Stimulated activated CD8-positive, alpha-beta memory T cell treated with anti-CD3 and anti-CD28 coated beads, Interleukin-7, amount 100 ng/mL, for 48 hours (primary cell): ENCODE results near the gene DDIT4L.
"Not testable (repeated sequence)": the region's sequence is repeated elsewhere in the genome, so short reads cannot be mapped to it uniquely, and the experiment has no call there.

ENCODE experiments used
- DNase-seq, 2 donors: peaks; one replicate each; pipeline ENCODE4 v3.0.0-alpha.2; 2020; ENCODE audit warnings: low read depth in 1 of 2; ENCODE audit errors: extremely low read depth in 1 of 2

Gene DDIT4L, protein sequence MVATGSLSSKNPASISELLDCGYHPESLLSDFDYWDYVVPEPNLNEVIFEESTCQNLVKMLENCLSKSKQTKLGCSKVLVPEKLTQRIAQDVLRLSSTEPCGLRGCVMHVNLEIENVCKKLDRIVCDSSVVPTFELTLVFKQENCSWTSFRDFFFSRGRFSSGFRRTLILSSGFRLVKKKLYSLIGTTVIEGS

DNA sequence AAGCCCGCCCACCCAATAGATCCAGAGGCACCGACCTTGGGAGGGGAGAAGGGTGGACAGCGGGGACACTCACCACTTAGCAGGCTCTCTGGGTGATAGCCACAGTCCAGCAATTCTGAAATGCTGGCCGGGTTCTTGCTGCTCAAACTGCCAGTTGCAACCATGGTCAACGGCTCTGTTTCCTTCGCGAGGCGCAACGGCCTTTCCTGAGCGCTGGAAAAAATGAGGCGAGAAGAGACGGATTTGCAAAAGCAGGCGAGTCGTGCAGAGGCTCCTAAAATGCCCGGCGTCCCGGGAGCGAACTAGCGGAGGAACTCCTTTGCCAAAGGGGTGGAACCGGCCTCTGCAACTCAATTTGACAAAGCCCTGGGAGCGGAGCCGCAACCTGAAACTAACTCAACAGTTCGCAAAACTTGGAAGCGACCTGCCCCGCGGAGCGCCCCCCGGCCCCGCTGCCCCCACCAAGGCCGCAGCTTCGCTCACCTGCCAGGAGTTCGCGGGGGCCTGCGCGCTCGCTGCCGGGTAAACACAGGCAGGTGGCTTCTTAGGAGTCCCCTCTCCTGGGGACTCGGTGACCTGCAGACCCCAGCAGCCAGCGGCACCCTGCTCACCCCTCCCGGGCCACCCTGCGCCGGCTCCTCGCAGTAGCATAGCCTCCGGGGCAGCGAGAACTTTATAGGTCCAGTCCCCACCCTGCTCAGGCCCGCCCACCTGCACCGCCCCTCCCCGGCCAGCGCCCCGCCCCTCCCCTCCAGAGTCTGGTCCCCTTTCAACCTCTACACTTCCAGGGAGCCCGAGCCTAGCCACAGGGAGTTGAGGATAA is at the start of gene DDIT4L:
TSS of gene DDIT4L (minus strand) at position 649 of the 823 bp plus-strand sequence. CDS start at position 164, 485 bp downstream.
- no peak for DNase-seq

DNA sequence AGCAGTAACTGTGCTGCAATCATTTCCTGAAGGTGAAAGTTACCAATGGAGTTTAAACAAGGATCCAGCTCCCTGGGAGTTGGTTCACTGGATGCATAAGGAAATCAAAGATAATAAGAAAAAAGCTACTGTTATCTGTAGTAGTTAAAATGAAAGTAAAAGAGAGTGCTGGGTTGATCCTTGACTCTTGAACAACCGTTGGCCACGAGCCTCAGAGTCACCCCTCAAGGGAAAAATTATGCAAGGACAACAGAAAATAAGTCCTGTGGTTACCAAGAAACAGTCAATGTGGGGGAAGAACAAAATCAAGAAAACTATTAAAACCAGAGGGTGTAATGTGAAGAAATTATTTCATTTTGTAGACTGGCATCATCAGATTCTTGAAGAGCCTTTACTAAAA is 49.7 kb upstream of the DDIT4L start:
- no peak for DNase-seq

DNA sequence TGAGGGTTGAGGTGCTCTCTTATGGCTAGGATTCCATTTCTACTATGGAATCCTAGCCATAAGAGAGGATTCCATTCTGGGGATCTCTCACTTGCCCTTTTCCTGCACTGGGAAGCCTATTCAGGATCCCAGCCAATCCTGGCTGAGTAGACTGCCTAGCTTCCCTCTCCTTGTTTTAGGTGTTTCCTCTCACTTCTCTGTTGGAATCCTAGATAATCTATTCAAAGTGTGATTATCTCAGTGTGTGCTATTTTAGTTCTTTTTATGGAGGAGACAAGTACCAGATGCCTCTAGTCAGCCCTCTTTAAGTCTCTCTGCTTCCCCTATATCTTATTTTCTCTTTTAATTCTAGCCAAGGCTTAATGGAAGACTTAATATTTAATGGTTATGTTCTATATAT is 34.5 kb upstream of the DDIT4L start:
- no peak for DNase-seq

DNA sequence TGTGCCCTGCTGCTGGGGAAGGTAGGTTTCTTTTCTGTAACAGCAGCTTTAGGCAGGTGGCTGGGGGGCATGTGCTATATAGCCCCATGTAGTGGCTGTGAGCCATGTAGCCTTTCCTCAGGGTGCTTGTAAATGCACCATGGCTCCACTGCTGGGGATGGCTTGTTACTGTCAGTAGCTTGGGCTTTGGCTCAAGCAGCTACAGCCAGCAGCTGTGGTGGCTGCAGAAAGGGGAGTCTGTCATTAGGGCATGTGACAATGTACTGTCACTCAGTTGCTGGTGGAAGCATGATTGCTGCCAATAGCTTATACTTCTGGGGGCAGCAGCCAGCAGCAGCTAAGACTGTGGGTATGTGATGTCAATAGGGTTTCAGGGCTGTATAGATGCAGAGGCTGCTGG is 33.9 kb upstream of the DDIT4L start:
- DNase-seq: no peak

DNA sequence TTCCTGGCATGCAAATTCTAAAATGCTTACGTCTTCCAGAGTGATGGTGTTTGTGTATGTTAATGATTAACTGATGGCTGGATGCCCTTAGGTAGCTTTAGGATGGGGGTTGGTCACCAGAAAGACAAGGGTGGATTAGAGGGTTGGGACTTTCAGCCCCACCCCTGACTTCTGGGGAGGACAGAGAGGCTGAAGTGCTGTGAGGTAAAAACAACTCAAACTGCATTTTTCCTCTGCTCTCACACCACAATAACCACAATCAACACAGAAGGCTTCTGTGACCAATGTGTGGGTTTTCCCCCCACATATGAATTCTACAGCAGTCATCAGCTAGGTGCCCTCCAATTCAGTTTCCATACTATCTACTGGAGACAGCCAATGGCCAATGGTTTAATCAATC is 18.7 kb upstream of the DDIT4L start:
- no peak for DNase-seq

DNA sequence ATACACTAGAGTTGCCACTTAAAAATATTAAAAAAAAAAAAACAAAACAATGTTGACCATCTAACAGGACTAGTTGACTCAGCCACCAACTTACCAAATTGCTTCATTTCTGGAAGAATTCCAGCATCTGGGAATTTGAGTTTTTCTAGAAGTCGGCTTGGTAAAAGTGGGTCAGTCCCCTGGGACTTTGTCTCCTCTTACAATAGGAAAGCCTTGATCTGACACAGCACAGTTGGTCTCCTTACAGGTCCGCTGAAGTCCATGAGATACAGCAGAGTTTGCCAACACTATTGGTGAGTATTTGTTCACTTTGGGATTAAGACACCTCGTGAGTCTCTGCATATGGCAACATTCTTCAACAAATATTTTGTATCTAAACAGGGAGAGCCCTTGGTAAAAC is 18.2 kb upstream of the DDIT4L start:
- no peak for DNase-seq

DNA sequence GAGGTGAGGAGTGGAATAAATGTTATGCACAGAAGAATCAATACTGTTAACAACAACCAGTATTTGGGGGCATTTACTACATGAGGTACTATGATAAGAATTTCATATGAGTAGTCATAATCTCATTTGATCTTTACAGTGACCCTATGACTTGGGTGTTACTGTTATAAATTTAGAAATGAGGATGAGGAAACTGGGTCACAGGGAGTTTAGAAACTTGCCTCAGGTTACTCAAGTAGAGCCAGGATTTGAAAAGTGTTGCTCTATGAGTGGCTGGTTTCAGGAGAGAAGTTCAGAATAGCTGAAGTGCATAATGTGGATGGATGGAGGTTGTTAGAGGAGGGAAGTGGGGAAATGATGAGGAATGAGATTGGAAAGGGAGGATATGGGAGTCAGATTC is 16.6 kb upstream of the DDIT4L start:
- no peak for DNase-seq

DNA sequence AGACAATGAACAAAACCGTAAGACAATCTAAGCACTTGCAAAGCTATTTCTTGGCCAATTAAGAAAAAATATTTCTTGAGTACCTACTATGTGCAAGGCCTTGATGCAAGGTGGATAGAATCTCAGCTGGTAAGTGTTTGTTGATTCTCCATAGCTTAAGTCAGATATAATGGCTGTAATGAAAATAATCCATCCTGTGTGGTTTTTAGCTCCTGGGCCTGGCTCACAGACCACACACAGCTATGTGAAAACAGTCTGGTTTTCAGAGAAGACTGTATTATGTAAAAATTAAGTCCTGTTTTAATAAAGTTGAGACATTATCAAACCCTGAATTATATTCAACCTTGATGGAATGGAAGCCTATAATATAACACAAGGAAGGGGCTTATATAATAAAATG is 7.8 kb upstream of the DDIT4L start:
- DNase-seq: no peak

DNA sequence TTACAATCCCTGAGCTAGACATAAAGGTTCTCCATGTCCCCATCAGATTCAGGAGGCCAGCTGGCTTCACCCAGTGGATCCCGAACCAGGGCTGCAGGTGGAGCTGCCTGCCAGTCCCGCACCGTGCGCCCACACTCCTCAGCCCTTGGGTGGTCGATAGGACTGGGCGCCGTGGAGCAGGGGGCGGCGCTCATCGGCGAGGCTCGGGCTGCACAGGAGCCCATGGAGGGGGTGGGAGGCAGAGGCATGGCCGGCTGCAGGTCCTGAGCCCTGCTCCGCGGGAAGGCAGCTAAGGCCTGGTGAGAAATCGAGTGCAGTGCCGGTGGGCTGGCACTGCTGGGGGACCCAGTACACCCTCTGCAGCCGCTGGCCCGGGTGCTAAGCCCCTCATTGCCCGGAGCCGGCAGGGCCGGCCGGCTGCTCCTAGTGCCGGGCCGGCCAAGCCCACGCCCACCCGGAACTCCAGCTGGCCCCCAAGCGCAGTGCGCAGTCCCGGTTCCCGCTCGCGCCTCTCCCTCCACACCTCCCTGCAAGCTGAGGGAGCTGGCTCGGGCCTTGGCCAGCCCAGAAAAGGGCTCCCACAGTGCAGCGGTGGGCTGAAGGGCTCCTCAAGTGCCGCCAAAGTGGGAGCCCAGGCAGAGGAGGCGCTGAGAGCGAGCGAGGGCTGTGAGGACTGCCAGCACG is 6.3 kb upstream of the DDIT4L start:
- not testable (repeated sequence) for DNase-seq

DNA sequence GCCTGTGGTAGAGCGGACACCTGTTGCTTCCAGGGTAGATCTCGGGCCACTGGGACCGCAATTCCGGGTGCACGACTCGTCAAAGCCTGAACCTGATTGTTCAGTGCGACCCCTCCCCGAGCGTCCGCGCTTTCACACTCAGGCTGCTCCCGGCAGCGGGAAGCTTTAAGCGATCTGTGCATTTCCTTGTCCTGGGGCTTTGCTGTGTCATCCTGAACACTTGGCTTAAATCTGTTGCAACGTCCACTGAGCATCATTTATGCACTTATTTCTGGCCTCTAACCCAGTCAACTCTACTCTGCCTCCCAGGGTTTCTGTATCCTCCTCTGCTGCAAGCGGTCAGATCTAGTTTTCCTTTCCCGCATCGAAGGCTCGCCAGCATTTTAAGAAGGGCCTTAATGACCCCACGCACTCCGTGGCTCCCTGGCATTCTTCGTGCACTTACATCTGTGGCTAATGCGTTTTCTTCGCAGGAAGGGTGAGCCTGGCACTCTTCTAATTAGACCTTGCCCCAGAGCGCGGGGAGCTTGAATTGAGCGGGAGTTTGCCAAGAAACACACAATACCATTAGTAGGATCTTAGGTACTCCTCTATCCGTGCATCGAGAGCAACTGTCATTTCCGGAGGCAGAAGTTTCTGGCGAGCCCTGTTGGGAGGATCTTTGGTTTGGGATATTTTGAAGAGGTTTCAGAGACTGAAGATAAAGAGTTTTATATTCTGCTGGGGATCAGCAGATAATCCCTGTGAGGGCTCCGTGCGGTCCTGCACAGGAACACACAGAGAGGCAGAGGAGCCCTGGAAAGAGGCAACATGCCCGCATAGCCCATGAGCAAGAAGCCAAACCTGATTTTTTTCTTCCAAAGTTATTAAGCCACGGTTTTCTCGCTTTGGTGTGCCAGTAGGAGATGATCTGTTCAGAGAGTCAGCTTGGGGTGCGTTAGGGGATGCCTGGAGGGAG is 654 bp upstream of the DDIT4L start:
- DNase-seq: no peak

DNA sequence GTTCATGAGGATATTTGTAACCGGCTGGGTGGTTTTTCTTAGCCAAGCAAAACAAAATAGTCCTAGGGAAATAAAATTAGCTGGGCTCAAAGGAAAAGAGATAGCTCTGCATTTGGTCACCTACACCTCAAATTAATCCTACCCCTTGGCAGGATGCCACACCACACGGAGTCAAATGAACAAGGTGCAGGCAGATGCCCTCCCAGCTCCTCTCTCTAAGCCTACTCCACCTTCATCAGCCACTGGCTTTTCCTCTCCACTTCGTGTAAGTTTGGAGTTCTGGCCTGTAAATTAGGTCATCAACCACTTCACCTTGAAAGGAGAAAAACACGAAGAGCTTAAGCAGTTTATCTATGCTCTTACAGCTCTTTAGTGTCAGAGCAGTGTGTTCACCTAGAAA is 1.4 kb downstream of the DDIT4L start:
- no peak for DNase-seq

DNA sequence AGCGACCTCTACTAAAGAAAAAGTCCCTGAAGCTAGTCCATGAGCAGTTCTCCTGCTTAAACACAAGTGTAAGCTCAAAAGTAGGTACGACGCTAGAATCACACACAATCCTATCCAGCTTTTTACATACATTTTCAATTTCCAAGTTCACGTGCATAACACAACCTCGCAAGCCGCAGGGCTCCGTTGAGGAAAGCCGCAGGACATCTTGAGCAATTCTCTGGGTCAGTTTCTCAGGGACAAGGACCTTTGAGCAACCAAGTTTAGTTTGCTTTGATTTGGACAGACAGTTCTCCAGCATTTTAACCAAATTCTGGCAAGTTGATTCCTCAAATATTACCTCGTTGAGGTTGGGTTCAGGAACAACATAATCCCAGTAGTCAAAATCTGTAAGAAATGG is 2.5 kb downstream of the DDIT4L start:
- no peak for DNase-seq

DNA sequence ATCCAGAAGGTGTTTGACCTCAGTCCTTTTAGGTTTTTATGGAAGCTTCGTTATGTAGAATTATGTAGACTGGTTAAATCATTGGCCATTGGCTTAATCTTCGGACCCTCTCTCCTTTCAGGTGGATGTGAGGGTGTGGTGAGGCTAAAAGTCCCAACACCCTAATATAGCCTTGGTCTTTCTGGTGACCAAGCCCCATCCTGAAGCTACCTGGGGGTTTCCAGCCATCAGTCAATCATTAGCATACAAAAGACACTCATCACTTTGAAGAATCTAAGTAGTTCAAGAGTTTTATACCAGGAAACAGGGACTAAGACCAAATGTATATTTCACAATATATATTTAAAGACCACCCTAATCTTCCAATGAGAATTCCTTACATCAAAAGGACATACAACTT is 5.5 kb downstream of the DDIT4L start:
- DNase-seq: no peak

DNA sequence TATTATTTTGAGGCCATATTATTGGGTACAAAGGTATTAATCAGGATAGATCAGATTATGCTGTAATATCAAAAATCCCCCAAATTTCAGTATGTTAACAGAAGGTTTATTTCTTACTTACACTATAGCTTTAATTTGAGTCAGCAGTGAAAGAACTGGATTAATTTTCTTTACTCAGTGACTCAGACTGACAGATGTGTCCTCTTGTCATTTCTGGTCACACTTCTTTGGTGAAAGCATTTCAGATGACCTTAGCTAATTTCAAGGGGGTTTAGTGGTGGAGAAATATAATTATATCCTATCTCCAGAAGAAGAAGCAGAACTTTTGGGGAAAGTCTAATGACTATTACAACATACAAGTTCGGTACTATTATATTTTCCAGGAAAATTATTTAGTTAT is 12.4 kb downstream of the DDIT4L start:
- no peak for DNase-seq

DNA sequence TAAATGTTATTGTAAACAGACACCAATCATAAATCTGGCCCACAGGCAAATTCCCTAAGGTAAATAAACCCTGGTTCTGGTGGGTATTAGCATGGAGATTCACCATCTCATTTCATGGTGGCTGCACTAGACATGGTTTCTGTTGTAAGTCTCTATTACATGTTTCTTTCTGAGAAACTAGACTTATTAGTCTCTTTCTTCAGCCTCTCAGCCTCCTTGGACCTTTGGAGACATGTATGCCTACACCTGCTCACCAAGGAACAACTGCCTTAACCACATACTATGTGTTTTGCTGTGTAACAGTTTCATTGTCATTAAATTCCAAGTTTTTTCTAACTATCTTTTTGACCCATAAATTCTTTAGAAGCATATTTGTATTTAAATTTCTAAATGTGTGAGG is 13.1 kb downstream of the DDIT4L start:
- DNase-seq: no peak

DNA sequence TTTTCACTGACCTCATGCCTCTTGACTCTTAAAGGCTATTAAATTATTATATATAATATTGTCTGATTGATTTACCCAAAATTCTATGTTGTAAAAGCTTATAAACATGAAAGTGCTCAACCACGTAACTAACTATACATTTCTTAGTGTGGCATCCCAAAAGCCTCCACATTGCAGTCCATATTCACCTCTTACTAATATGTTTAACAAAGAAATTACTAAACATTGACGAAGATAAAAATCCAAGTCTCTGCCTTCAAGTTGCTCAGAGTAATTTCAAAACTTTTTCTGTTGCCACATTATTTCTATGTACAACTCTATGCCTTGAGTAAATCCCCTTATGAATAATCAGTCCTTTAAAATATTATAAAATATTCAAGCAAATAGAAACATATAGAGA is 14.4 kb downstream of the DDIT4L start:
- no peak for DNase-seq

DNA sequence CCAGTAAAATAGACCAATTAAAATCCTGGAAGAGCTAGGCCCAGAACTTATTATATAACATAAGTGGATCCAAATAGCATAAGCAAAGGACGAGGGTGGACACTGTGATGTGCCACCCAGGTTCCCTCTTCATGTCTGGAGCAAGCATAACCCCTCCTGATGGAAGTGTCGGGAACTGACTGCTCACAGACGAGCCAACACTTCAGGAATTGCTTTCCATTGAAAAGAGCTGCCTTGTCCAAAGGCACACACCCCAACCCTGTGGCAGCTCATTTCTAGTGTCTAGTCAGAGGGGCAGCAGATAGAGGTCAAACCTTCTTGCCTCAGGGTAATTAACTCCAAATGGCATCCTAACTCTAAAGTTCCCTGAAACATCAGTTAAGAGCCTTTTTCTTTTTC is 15.3 kb downstream of the DDIT4L start:
- DNase-seq: no peak

DNA sequence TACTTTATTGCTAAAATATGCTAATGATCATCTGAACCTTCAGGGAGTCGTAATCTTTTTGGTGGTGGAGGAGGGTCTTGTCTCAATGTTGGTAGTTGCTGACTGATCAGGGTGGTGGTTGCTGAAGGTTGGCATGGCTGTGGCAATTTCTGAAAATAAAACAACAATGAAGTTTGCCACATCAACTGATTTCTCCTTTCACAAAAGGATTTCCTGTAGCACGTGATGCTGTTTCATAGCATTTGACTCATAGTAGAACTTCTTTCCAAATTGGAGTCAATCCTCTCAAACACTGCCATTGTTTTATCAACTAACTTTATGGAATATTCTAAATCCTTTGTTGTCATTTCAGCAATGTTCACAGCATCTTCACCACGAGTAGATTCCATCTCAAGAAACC is 19.3 kb downstream of the DDIT4L start:
- DNase-seq: no peak

DNA sequence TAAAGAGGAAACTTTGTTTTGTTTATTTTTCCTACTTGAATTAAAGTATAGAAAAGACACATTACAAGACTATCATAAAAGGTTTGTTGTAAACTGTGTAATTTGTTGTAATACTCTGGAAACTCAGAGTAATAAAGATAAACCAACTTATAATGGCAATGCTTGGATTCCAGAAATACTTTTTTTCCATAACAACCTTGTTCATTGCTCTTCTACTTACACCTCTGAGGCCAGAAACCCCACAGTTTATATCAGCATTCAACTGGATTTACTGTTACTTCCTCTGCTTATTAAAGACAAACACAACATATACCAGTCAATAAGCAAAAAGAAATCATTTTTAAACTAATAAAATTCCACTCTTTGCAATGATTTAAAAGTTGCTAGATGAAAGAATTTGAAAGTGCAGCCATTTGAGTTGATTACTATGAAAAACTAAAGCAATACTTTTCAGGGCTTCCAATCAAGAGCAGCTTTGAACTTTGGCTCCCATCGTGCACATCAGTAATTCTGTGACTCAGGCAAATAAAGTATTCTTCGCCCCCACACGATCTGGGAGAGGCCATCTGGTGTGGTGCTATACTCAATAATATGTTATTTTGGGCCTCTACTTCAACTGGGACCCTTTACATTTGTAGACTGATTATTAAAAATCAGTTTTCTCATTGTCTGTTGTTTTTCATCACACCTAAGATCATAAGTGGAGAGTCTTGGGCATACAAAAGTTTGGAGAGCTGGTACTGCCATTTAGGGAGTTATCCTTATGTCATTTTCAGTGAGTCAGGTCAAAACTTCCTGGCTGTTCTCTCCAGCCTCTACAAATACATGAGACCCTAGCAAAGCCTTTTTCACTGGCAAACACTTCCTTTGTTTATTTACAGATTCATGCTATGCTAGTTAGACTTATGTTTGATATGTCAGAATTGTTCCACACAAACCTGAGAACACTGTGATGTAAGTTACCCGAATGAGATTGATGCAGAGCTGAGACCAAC is 20.5 kb downstream of the DDIT4L start:
- DNase-seq: no peak

DNA sequence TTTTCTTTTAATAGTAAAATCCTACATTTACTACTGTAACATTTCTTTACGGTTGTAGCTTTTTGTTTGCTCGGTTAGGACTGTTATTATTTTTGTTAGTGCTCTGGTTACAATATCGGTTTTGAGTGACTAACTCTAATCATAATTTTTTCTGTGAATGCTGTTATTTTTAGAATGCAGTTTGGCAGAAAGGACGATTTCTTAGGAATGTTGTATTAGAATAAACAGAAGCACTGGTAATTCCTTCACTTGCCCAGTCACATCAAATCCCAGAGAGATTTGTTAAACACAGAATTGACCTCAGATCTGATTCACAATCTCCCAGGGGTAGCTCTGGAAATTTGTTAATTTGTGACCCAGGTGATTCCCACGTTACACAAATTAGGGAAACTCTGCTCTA is 21.7 kb downstream of the DDIT4L start:
- no peak for DNase-seq
